ENCODE results near the gene ARHGAP26.

The ARHGAP26 gene

DNA sequence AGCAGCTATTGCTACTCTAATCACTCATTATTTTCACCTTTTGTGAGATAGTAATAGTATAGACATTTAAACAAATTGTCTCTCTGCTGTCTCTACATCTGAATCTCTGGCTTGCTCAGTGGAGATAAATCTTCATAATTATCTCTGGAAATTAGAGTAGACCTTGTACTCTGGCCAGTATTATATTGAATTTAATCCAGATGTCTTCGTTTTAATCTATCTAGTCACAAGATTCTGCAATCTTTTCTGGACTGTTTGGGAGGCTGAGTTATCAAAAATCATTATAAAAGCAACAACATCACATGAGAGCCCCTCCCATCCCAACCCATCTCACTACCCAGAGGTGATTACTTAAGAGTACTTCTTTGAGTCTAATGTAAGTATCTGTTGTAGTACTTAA, 19.0 kb downstream of the ARHGAP26 start:
- TF ChIP-seq EZH2phosphoT487 (IDR thresholded peaks at IDR 0.05; ENCODE audit: borderline replicate concordance, low read length) = no peak
- TF ChIP-seq, protein P1, sequence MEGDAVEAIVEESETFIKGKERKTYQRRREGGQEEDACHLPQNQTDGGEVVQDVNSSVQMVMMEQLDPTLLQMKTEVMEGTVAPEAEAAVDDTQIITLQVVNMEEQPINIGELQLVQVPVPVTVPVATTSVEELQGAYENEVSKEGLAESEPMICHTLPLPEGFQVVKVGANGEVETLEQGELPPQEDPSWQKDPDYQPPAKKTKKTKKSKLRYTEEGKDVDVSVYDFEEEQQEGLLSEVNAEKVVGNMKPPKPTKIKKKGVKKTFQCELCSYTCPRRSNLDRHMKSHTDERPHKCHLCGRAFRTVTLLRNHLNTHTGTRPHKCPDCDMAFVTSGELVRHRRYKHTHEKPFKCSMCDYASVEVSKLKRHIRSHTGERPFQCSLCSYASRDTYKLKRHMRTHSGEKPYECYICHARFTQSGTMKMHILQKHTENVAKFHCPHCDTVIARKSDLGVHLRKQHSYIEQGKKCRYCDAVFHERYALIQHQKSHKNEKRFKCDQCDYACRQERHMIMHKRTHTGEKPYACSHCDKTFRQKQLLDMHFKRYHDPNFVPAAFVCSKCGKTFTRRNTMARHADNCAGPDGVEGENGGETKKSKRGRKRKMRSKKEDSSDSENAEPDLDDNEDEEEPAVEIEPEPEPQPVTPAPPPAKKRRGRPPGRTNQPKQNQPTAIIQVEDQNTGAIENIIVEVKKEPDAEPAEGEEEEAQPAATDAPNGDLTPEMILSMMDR (IDR thresholded peaks at IDR 0.05; ENCODE audit: low read depth, low read length, poor library complexity, severe bottlenecking) = no peak
- Histone ChIP-seq H3K27ac (ENCODE audit: low read depth, low read length) (no peak overlapping the region), H3K4me2 (ENCODE audit: low read length) (no peak overlapping the region), H3K36me3 (ENCODE audit: control insufficient read depth, low read length) (no peaks in the 10 kb centered on the region), H3F3A (ENCODE audit: control insufficient read depth, insufficient read depth) (no peaks in the 10 kb centered on the region), H4K20me1 (ENCODE audit: control insufficient read depth, insufficient read depth, low read depth, low read length) (no peaks in the 10 kb centered on the region), H3K9me2 (replicated peaks; ENCODE audit: control insufficient read depth, low read length) (no peaks in the 10 kb centered on the region), H3K4me1 (ENCODE audit: control insufficient read depth, low read length) (no peaks in the 10 kb centered on the region), H3K4me3 (ENCODE audit: low read length) (no peak overlapping the region), H3K79me2 (ENCODE audit: control insufficient read depth, low read length) (no peaks in the 10 kb centered on the region), H3K9me3 (ENCODE audit: control insufficient read depth, insufficient read depth, low read length) (no peaks in the 10 kb centered on the region), H3K27me3 (ENCODE audit: control insufficient read depth, low read length) (0 out of 2 replicates have a peak, but pooled peaks cover 2% of the 10 kb centered on the region)

DNA sequence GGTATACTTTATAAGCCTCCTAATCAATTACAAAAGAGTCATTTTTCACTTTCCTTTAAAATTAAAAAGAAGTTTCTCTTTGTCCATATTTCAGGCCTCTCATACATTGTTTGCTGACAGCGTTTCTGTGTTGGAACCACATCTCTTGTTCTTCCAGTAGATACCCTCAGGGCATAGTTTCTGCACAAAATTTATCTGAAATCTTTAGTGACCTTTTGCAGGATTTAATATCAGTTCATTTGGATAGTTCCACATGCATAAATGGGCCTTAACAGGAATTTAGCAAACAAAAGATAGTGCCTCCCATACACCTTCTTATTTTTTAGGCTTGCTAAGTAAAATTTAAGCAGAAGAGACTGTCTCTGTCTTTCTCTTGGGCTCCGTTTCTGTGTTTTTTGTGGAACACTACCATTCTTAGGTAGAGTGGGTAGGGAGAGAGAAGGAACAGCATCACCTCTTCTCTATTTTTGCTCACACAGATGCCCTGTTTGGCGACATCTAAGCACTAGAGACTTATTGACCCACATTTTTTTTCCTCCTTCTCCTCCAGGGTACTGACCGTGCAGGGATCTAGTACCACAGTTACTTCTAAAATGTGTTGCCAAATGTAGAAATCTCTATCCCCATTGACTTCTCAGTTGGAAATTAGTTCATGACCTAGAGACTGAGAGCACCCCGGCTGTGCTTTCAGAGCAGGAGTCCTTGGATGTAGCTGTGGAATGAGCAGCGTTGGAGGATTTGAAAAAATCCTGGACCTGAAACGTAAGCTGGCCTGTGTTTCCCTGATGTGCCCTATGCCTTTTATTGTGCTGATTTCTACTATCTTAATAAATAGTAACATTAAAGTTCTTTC, 22.1 kb downstream of the ARHGAP26 start:
- no peak overlapping the region for H3K4me2 ChIP-seq (ENCODE audit: low read length)
- no peak overlapping the region for H3K4me3 ChIP-seq (ENCODE audit: low read length)
- H3F3A ChIP-seq (ENCODE audit: control insufficient read depth, insufficient read depth) = no peaks in the 10 kb centered on the region
- no peaks in the 10 kb centered on the region for H3K79me2 ChIP-seq (ENCODE audit: control insufficient read depth, low read length)
- H3K9me3 ChIP-seq (ENCODE audit: control insufficient read depth, insufficient read depth, low read length) = no peaks in the 10 kb centered on the region
- TF ChIP-seq EZH2phosphoT487 (IDR thresholded peaks at IDR 0.05; ENCODE audit: borderline replicate concordance, low read length) = no peak
- no peak overlapping the region for H3K27ac ChIP-seq (ENCODE audit: low read depth, low read length)
- peaks cover 8% of the 10 kb centered on the region for H3K27me3 ChIP-seq (ENCODE audit: control insufficient read depth, low read length)
- no peaks in the 10 kb centered on the region for H3K36me3 ChIP-seq (ENCODE audit: control insufficient read depth, low read length)
- H3K9me2 ChIP-seq (replicated peaks; ENCODE audit: control insufficient read depth, low read length) = no peaks in the 10 kb centered on the region
- H4K20me1 ChIP-seq (ENCODE audit: control insufficient read depth, insufficient read depth, low read depth, low read length) = no peaks in the 10 kb centered on the region
- no peaks in the 10 kb centered on the region for H3K4me1 ChIP-seq (ENCODE audit: control insufficient read depth, low read length)

DNA sequence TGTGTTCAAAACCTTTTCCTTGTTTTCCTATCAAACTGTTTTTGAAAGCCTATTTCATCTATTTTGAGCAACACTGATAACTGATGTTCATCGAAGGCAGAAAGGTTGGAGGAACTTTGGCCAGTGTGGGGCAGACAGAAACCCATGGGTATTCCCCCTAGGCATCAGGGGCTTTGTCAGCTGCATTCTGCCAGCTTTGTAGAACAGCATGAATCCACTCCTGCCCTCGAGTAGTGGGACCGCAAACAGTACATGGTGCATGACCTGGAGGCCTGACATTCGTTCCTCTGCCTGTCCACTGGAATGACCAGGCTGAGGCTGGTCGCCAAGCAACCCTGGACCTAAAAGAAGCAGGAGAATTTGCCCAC, 22.7 kb downstream of the ARHGAP26 start:
- Histone ChIP-seq H3K4me2 (ENCODE audit: low read length) (no peak overlapping the region), H3K4me1 (ENCODE audit: control insufficient read depth, low read length) (no peaks in the 10 kb centered on the region)

DNA sequence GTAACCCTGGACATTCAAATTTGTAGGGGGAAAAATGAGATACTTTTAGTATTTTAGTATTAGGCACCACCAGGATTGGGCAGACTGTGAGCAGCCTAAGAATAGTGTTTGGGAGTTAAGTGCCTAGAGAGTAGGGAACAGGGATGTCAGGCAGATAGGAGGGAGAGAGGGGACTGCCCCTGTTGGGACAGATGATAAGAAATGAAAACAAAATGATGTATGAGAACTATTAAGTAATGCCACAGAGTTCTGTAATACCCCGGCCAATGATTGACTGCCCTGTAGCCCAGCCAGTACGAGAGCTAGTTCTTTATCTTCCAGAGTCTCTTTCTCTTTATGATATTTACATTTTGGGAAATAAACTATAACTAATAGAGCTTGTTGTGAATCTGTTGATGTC, 24.4 kb downstream of the ARHGAP26 start:
- Histone ChIP-seq H3K79me2 (ENCODE audit: control insufficient read depth, low read length) (no peaks in the 10 kb centered on the region), H3K36me3 (ENCODE audit: control insufficient read depth, low read length) (no peaks in the 10 kb centered on the region), H3F3A (ENCODE audit: control insufficient read depth, insufficient read depth) (no peaks in the 10 kb centered on the region), H3K4me2 (ENCODE audit: low read length) (no peak overlapping the region), H3K27me3 (ENCODE audit: control insufficient read depth, low read length) (peaks cover 20% of the 10 kb centered on the region), H3K27ac (ENCODE audit: low read depth, low read length) (no peak overlapping the region), H3K4me3 (ENCODE audit: low read length) (no peak overlapping the region), H4K20me1 (ENCODE audit: control insufficient read depth, insufficient read depth, low read depth, low read length) (no peaks in the 10 kb centered on the region), H3K9me3 (ENCODE audit: control insufficient read depth, insufficient read depth, low read length) (no peaks in the 10 kb centered on the region), H3K4me1 (ENCODE audit: control insufficient read depth, low read length) (no peaks in the 10 kb centered on the region), H3K9me2 (replicated peaks; ENCODE audit: control insufficient read depth, low read length) (no peaks in the 10 kb centered on the region)
- TF ChIP-seq EZH2phosphoT487 (IDR thresholded peaks at IDR 0.05; ENCODE audit: borderline replicate concordance, low read length) = no peak
- TF ChIP-seq, protein P1 (IDR thresholded peaks at IDR 0.05; ENCODE audit: low read depth, low read length, poor library complexity, severe bottlenecking) = no peak

More for the DNA sequence above, 22.7 kb downstream of the ARHGAP26 start:
- no peak overlapping the region for H3K27ac ChIP-seq (ENCODE audit: low read depth, low read length)
- no peaks in the 10 kb centered on the region for H3K36me3 ChIP-seq (ENCODE audit: control insufficient read depth, low read length)
- no peaks in the 10 kb centered on the region for H4K20me1 ChIP-seq (ENCODE audit: control insufficient read depth, insufficient read depth, low read depth, low read length)
- H3K4me3 ChIP-seq (ENCODE audit: low read length) = no peak overlapping the region
- H3K9me3 ChIP-seq (ENCODE audit: control insufficient read depth, insufficient read depth, low read length) = no peaks in the 10 kb centered on the region
- TF ChIP-seq, protein P1 (IDR thresholded peaks at IDR 0.05; ENCODE audit: low read depth, low read length, poor library complexity, severe bottlenecking) = no peak
- no peak for TF ChIP-seq EZH2phosphoT487 (IDR thresholded peaks at IDR 0.05; ENCODE audit: borderline replicate concordance, low read length)
- H3K9me2 ChIP-seq (replicated peaks; ENCODE audit: control insufficient read depth, low read length) = no peaks in the 10 kb centered on the region
- H3F3A ChIP-seq (ENCODE audit: control insufficient read depth, insufficient read depth) = no peaks in the 10 kb centered on the region
- no peaks in the 10 kb centered on the region for H3K79me2 ChIP-seq (ENCODE audit: control insufficient read depth, low read length)
- H3K27me3 ChIP-seq (ENCODE audit: control insufficient read depth, low read length) = peaks cover 11% of the 10 kb centered on the region

Data from DOHH2 (cell line).